AG04449 (cell line): Measurements from ENCODE around the gene SMG6.

Experiments
- CTCF ChIA-PET: fragments of 350-600 bp; formaldehyde crosslinking; extraction: SDS; loops from one replicate; lab custom pipeline; 2021; ENCODE audit warnings: antibody characterized with exemption; lab: Yijun Ruan, JAX
- POLR2A ChIA-PET: fragments of 400-600, 350-600 bp; formaldehyde crosslinking; extraction: SDS; loops from one replicate; lab custom pipeline; 2020; ENCODE audit warnings: antibody characterized with exemption, inconsistent platforms; lab: Yijun Ruan, JAX
- DNase-seq: peaks from one replicate; pipeline ENCODE4 v3.0.0-alpha.2; 2010; ENCODE audit warnings: low read depth, low spot score
- H3K4me3 ChIP-seq: 2 replicates; pipeline ENCODE4 v1.5.1; 2011; ENCODE audit warnings: low read depth, mild to moderate bottlenecking, control low read depth, low read length
- TF ChIP-seq, protein P1 (sequence below): IDR thresholded peaks from one replicate; pipeline ENCODE4 v1.5.1; 2011; ENCODE audit warnings: mild to moderate bottlenecking, moderate library complexity, low read length, control low read depth, inconsistent platforms; ENCODE audit not compliant: insufficient read depth; ENCODE audit errors: missing control alignments

SMG6 gene

GRCh38 chr17:2040219-2040827 lies 263.3 kb downstream of the SMG6 start:
- ChIA-PET POLR2A (no interaction called here), CTCF (interaction anchor here (0.6 to 6.0 kb wide), 10 partner anchors 9 to 391 kb away, joined by 3 to 56 read pairs (median 4); partner anchors contain the start of genes DPH1, RILP, RTN4RL1 and TSR1)
- TF ChIP-seq, protein P1, sequence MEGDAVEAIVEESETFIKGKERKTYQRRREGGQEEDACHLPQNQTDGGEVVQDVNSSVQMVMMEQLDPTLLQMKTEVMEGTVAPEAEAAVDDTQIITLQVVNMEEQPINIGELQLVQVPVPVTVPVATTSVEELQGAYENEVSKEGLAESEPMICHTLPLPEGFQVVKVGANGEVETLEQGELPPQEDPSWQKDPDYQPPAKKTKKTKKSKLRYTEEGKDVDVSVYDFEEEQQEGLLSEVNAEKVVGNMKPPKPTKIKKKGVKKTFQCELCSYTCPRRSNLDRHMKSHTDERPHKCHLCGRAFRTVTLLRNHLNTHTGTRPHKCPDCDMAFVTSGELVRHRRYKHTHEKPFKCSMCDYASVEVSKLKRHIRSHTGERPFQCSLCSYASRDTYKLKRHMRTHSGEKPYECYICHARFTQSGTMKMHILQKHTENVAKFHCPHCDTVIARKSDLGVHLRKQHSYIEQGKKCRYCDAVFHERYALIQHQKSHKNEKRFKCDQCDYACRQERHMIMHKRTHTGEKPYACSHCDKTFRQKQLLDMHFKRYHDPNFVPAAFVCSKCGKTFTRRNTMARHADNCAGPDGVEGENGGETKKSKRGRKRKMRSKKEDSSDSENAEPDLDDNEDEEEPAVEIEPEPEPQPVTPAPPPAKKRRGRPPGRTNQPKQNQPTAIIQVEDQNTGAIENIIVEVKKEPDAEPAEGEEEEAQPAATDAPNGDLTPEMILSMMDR, result no peak
- H3K4me3 ChIP-seq, result no peak overlapping the region
- DNase-seq, result no peak

GRCh38 chr17:2037155-2037554 lies 266.4 kb downstream of the SMG6 start:
- ChIA-PET POLR2A (no interaction called here), CTCF (interaction anchor here (6.0 kb wide), 1 partner anchor 127 kb away, joined by 56 read pairs; no protein-coding TSS in a partner anchor)
- no peak overlapping the region for H3K4me3 ChIP-seq
- DNase-seq, result no peak
- TF ChIP-seq, protein P1, result no peak

GRCh38 chr17:2035541-2036488 lies 267.8 kb downstream of the SMG6 start:
- POLR2A ChIA-PET, result interaction anchor here (0.9 to 1.8 kb wide), 3 partner anchors 8 to 320 kb away, joined by 3 to 4 read pairs (median 4); no protein-coding TSS in a partner anchor
- TF ChIP-seq, protein P1, result no peak
- H3K4me3 ChIP-seq, result no peak overlapping the region; the same call in 1 of the 2 replicates
- no peak for DNase-seq
- CTCF ChIA-PET, result interaction anchor here (1.4 to 15.3 kb wide), 2 partner anchors 125 to 154 kb away, joined by 6 to 223 read pairs; no protein-coding TSS in a partner anchor

- TF ChIP-seq, protein P1, result no peak
- peak overlapping the region; percentile 43 for H3K4me3 ChIP-seq
- peak; percentile 86 for DNase-seq
- POLR2A ChIA-PET, result interaction anchor here (0.9 to 1.8 kb wide), 3 partner anchors 8 to 319 kb away, joined by 3 to 4 read pairs (median 4); no protein-coding TSS in a partner anchor
- CTCF ChIA-PET, result interaction anchor here (1.0 to 15.3 kb wide), 3 partner anchors 22 to 153 kb away, joined by 4 to 223 read pairs (median 6); no protein-coding TSS in a partner anchor
Measured at GRCh38 chr17:2034806-2035540, 268.6 kb downstream of the SMG6 start.

- ChIA-PET CTCF (interaction anchor here (1.0 to 15.3 kb wide), 6 partner anchors 10 to 156 kb away, joined by 4 to 223 read pairs (median 6); partner anchors contain the start of gene HIC1), POLR2A (interaction anchor here (1.7 kb wide), 1 partner anchor 8 kb away, joined by 4 read pairs; the partner anchor contains the start of gene OVCA2)
- no peak for DNase-seq
- H3K4me3 ChIP-seq, result no peak overlapping the region
- TF ChIP-seq, protein P1, result no peak
Measured at GRCh38 chr17:2034157-2034556, 269.4 kb downstream of the SMG6 start.
